Breast epithelium (tissue), 4 donors: Measurements from ENCODE around the gene PAK1. TPM values are rescaled to one million over a fixed set of nuclear protein-coding genes. Genes with fewer than 3 reads are reported as not detected.

Experiments used
- DNase-seq, 2 donors: peaks; one replicate each; pipeline ENCODE4 v3.0.0-alpha.2; 2019; ENCODE audit warnings: low spot score in 2 of 2
- H3K27ac ChIP-seq, 2 donors: fragments of 200-600 bp; sonication (generic) in 1 of 2; one replicate each; pipeline ENCODE4 v1.5.1; 2016 to 2019; ENCODE audit warnings: mild to moderate bottlenecking in 1 of 2
- H3K27me3 ChIP-seq, 2 donors: fragments of 200-600 bp; sonication (generic) in 1 of 2; one replicate each; pipeline versions ENCODE4 v1.5.1 to v1.6.0; 2017 to 2019; ENCODE audit warnings: control low read depth in 1 of 2, mild to moderate bottlenecking in 1 of 2
- H3K36me3 ChIP-seq: fragments of 200-600 bp; one replicate; pipeline ENCODE4 v1.5.1; 2019
- H3K4me1 ChIP-seq, 2 donors: fragments of 200-600 bp; sonication (generic); one replicate each; pipeline ENCODE4 v1.5.1; 2016 to 2019; ENCODE audit warnings: control low read depth in 1 of 2
- H3K4me3 ChIP-seq, 3 donors: fragments of 200-600 bp; sonication (generic); 1 replicate in 2 of 3; 2 replicates in 1 of 3; pipeline ENCODE4 v1.5.1; 2016 to 2019; ENCODE audit warnings: mild to moderate bottlenecking in 3 of 3, moderate library complexity in 2 of 3
- H3K9me3 ChIP-seq, 2 donors: fragments of 200-600 bp; sonication (generic) in 1 of 2; one replicate each; pipeline ENCODE4 v1.5.1; 2016 to 2019; ENCODE audit warnings: control low read depth in 1 of 2
- CTCF ChIP-seq, 3 donors: fragments of 450-650 bp; IDR thresholded peaks; one replicate each; pipeline ENCODE4 v1.5.1; 2016 to 2017; ENCODE audit warnings: antibody characterized with exemption in 3 of 3, mild to moderate bottlenecking in 3 of 3, moderate library complexity in 3 of 3
- POLR2A ChIP-seq: fragments of 450-650 bp; IDR thresholded peaks from one replicate; pipeline ENCODE4 v1.6.1; 2016; ENCODE audit warnings: antibody characterized with exemption, mild to moderate bottlenecking, moderate library complexity
- POLR2AphosphoS5 ChIP-seq, 3 donors: sonication (generic); formaldehyde crosslinking; IDR thresholded peaks; one replicate each; pipeline ENCODE4 v1.6.1; 2017; ENCODE audit warnings: antibody characterized with exemption in 3 of 3
- intact Hi-C: fragments of 100-400 bp; cut with DNase I; formaldehyde crosslinking; loops from one replicate; pipeline ENCODE4 v1.15.1; 2023; ENCODE audit warnings: low total_unique reads
- total RNA-seq, 3 donors: library from RNA; depleted of rRNA; stranded (reverse); fragments of >200 nt; gene quantifications; one replicate each; pipeline ENCODE4 v1.1.0, GENCODE V29; 2016

PAK1 gene
- total RNA-seq, 3 donors from 2014 or later: 23.2 to 59.6 (median 42.6) TPM

- no peaks in the 10 kb centered on the region for H3K27me3 ChIP-seq
- no peaks in the 10 kb centered on the region for H3K36me3 ChIP-seq
- no peak for DNase-seq
- no peak overlapping the region for H3K27ac ChIP-seq
- intact Hi-C loops: no loop called here
- no peaks in the 10 kb centered on the region for H3K4me1 ChIP-seq
- no peak for TF ChIP-seq CTCF (IDR thresholded peaks at IDR 0.05)
- TF ChIP-seq POLR2AphosphoS5 (IDR thresholded peaks at IDR 0.05): no peak
- TF ChIP-seq POLR2A: no peak
- H3K9me3 ChIP-seq: no peaks in the 10 kb centered on the region
- no peak overlapping the region for H3K4me3 ChIP-seq
These were observed 120.8 kb downstream of the PAK1 start for GRCh38 chr11:77353131-77353530.

GRCh38 chr11:77351281-77351886, 122.5 kb downstream of the PAK1 start:
- Histone ChIP-seq H3K4me1 (no peaks in the 10 kb centered on the region), H3K27me3 (no peaks in the 10 kb centered on the region), H3K27ac (no peak overlapping the region), H3K9me3 (no peaks in the 10 kb centered on the region), H3K4me3 (no peak overlapping the region), H3K36me3 (no peaks in the 10 kb centered on the region)
- no peak for DNase-seq
- TF ChIP-seq POLR2A: no peak
- TF ChIP-seq POLR2AphosphoS5 (IDR thresholded peaks at IDR 0.05): no peak
- no peak for TF ChIP-seq CTCF (IDR thresholded peaks at IDR 0.05)
- intact Hi-C loops: no loop called here

- H3K9me3 ChIP-seq: no peaks in the 10 kb centered on the region
- H3K27me3 ChIP-seq: no peaks in the 10 kb centered on the region
- no peaks in the 10 kb centered on the region for H3K4me1 ChIP-seq
- DNase-seq: no peak
- no peak overlapping the region for H3K27ac ChIP-seq
- intact Hi-C loops: no loop called here
- no peak overlapping the region for H3K4me3 ChIP-seq
- no peaks in the 10 kb centered on the region for H3K36me3 ChIP-seq
- TF ChIP-seq POLR2A: no peak
These were observed 125.9 kb downstream of the PAK1 start for GRCh38 chr11:77347948-77348347.

- intact Hi-C loops: no loop called here
These were observed 126.8 kb downstream of the PAK1 start for GRCh38 chr11:77346906-77347603.

GRCh38 chr11:77345621-77346020, 128.3 kb downstream of the PAK1 start:
- Histone ChIP-seq H3K4me3 (no peak overlapping the region), H3K4me1 (no peaks in the 10 kb centered on the region), H3K36me3 (no peaks in the 10 kb centered on the region), H3K27ac (no peak overlapping the region), H3K9me3 (no peaks in the 10 kb centered on the region), H3K27me3 (no peaks in the 10 kb centered on the region)
- intact Hi-C loops: no loop called here
- DNase-seq: no peak
- TF ChIP-seq CTCF (IDR thresholded peaks at IDR 0.05) (no peak), POLR2A (no peak), POLR2AphosphoS5 (IDR thresholded peaks at IDR 0.05) (no peak)

More at GRCh38 chr11:77346906-77347603, 126.8 kb downstream of the PAK1 start:
- H3K27me3 ChIP-seq: no peaks in the 10 kb centered on the region
- H3K36me3 ChIP-seq: no peaks in the 10 kb centered on the region
- no peak for DNase-seq
- H3K4me3 ChIP-seq: no peak overlapping the region
- TF ChIP-seq CTCF (IDR thresholded peaks at IDR 0.05) (no peak), POLR2A (no peak), POLR2AphosphoS5 (IDR thresholded peaks at IDR 0.05) (no peak)
- H3K27ac ChIP-seq: no peak overlapping the region
- H3K9me3 ChIP-seq: no peaks in the 10 kb centered on the region
- H3K4me1 ChIP-seq: no peaks in the 10 kb centered on the region
